Gastrocnemius medialis (tissue), 4 donors: ENCODE measurements around the gene COBL. TPM values are rescaled to one million over a fixed set of nuclear protein-coding genes. Genes with fewer than 3 reads are reported as not detected.

Experiments
- ATAC-seq, 2 donors: fragments of 150-250 bp; one replicate each; pipeline ENCODE4 v1.9.1; 2016
- DNase-seq, 2 donors: peaks; one replicate each; pipeline ENCODE4 v3.0.0-alpha.2; 2019
- H3K27ac ChIP-seq, 4 donors: fragments of 200-600 bp; sonication (generic); 1 replicate in 1 of 4; 2 replicates in 3 of 4; pipeline ENCODE4 v1.5.1; 2016 to 2018; ENCODE audit warnings: mild to moderate bottlenecking in 2 of 4, moderate library complexity in 1 of 4
- H3K27me3 ChIP-seq, 3 donors: fragments of 200-600 bp; sonication (generic) in 2 of 3; 1 replicate in 1 of 3; 2 replicates in 2 of 3; pipeline versions ENCODE4 v1.5.1 to v1.6.0; 2016 to 2019; ENCODE audit warnings: mild to moderate bottlenecking in 1 of 3, moderate library complexity in 1 of 3
- H3K36me3 ChIP-seq, 2 donors: fragments of 200-600 bp; sonication (generic) in 1 of 2; one replicate each; pipeline ENCODE4 v1.5.1; 2017 to 2018
- H3K4me1 ChIP-seq, 2 donors: fragments of 200-600 bp; sonication (generic) in 1 of 2; one replicate each; pipeline ENCODE4 v1.5.1; 2016 to 2017; ENCODE audit warnings: mild to moderate bottlenecking in 2 of 2
- H3K4me3 ChIP-seq, 4 donors: fragments of 200-600 bp; sonication (generic) in 3 of 4; 1 replicate in 1 of 4; 2 replicates in 3 of 4; pipeline ENCODE4 v1.5.1; 2016 to 2019; ENCODE audit warnings: mild to moderate bottlenecking in 2 of 4
- H3K9me3 ChIP-seq, 3 donors: fragments of 200-600 bp; sonication (generic) in 2 of 3; 1 replicate in 1 of 3; 2 replicates in 2 of 3; pipeline ENCODE4 v1.5.1; 2016 to 2019
- POLR2A ChIP-seq, 2 donors: fragments of 450-650 bp; IDR thresholded peaks; one replicate each; pipeline ENCODE4 v1.6.1; 2017; ENCODE audit warnings: antibody characterized with exemption in 2 of 2, mild to moderate bottlenecking in 2 of 2, moderate library complexity in 2 of 2
- in situ Hi-C, 4 donors: fragments of 200-750 bp; cut with MboI; loops; one replicate each; pipeline versions ENCODE4 v1.15.0 to v1.8.0; 2017; ENCODE audit warnings: low sequenced_read_pairs in 4 of 4
- intact Hi-C: fragments of 100-400 bp; cut with DNase I; formaldehyde crosslinking; loops from one replicate; pipeline ENCODE4 v1.15.1; 2023; ENCODE audit warnings: low total_unique reads
- total RNA-seq, 4 donors: library from RNA; depleted of rRNA; stranded (reverse); fragments of >200 nt; gene quantifications; one replicate each; pipeline versions ENCODE4 v1.1.0 to v1.2.3, GENCODE V29; 2016
- TF ChIP-seq, protein P1 (sequence below), 5 experiments: fragments of 450-650 bp in 3 of 5; fragments of 200-600 bp in 2 of 5; sonication (generic) in 2 of 5; IDR thresholded peaks in 4 of 5; conservative IDR thresholded peaks in 1 of 5; 1 replicate in 4 of 5; 2 replicates in 1 of 5; pipeline ENCODE4 v1.5.1; 2016 to 2019; ENCODE audit warnings: antibody characterized with exemption in 5 of 5, mild to moderate bottlenecking in 3 of 5, moderate library complexity in 3 of 5

Gene COBL
- total RNA-seq, 4 donors from 2014 or later, result 82.1 to 170 (median 124) TPM

GRCh38 chr7:51045319-51046102, 271.1 kb downstream of the COBL start:
- no peaks in the 10 kb centered on the region for H3K27me3 ChIP-seq
- no peaks in the 10 kb centered on the region for H3K36me3 ChIP-seq
- H3K4me1 ChIP-seq, result no peaks in the 10 kb centered on the region
- H3K4me3 ChIP-seq, result no peak overlapping the region
- in situ Hi-C loops (no loop called here), intact Hi-C loops (no loop called here)
- DNase-seq (no peak), ATAC-seq (no peak)
- no peak overlapping the region for H3K27ac ChIP-seq
- TF ChIP-seq POLR2A (IDR thresholded peaks at IDR 0.05), result no peak
- TF ChIP-seq, protein P1, sequence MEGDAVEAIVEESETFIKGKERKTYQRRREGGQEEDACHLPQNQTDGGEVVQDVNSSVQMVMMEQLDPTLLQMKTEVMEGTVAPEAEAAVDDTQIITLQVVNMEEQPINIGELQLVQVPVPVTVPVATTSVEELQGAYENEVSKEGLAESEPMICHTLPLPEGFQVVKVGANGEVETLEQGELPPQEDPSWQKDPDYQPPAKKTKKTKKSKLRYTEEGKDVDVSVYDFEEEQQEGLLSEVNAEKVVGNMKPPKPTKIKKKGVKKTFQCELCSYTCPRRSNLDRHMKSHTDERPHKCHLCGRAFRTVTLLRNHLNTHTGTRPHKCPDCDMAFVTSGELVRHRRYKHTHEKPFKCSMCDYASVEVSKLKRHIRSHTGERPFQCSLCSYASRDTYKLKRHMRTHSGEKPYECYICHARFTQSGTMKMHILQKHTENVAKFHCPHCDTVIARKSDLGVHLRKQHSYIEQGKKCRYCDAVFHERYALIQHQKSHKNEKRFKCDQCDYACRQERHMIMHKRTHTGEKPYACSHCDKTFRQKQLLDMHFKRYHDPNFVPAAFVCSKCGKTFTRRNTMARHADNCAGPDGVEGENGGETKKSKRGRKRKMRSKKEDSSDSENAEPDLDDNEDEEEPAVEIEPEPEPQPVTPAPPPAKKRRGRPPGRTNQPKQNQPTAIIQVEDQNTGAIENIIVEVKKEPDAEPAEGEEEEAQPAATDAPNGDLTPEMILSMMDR (IDR thresholded peaks at IDR 0.05 in 4 of 5, conservative IDR thresholded peaks at IDR 0.05 in 1 of 5), result no peak
- H3K9me3 ChIP-seq, result no peaks in the 10 kb centered on the region

- H3K4me1 ChIP-seq, result no peaks in the 10 kb centered on the region
- DNase-seq, result no peak
- in situ Hi-C loops, result no loop called here
- H3K36me3 ChIP-seq, result no peaks in the 10 kb centered on the region
- H3K27ac ChIP-seq, result no peak overlapping the region
- no peak for ATAC-seq
- H3K27me3 ChIP-seq, result no peaks in the 10 kb centered on the region
- H3K4me3 ChIP-seq, result no peak overlapping the region
- intact Hi-C loops, result no loop called here
- TF ChIP-seq POLR2A (IDR thresholded peaks at IDR 0.05), result no peak
- TF ChIP-seq, protein P1 (IDR thresholded peaks at IDR 0.05 in 4 of 5, conservative IDR thresholded peaks at IDR 0.05 in 1 of 5), result no peak
- no peaks in the 10 kb centered on the region for H3K9me3 ChIP-seq
These were observed 273.1 kb downstream of the COBL start for GRCh38 chr7:51043461-51043860.

DNA sequence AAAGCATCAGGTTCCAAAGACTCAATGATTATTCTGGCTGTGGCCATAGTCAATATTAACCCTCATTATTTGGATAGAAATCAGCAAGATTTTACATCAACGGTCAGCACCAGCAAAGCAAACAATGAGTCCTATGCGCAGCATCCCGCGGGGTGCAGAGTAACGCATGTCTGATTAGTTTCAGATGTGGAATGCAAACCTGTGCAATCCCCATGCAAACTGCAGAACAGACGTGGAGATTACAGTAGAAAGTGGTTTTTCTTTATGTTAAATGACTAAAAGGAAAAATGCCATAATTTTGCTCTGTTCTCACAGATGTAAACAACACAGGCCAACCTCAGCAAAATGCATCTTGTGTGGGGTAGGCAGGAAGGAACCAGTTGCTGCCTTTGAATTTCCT, 275.8 kb downstream of the COBL start:
- Histone ChIP-seq H3K27me3 (no peaks in the 10 kb centered on the region), H3K27ac (no peak overlapping the region), H3K4me3 (no peak overlapping the region), H3K9me3 (no peaks in the 10 kb centered on the region), H3K36me3 (no peaks in the 10 kb centered on the region), H3K4me1 (no peaks in the 10 kb centered on the region)
- TF ChIP-seq POLR2A (IDR thresholded peaks at IDR 0.05), result no peak
- TF ChIP-seq, protein P1 (IDR thresholded peaks at IDR 0.05 in 4 of 5, conservative IDR thresholded peaks at IDR 0.05 in 1 of 5), result no peak
- intact Hi-C loops (no loop called here), in situ Hi-C loops (no loop called here)
- DNase-seq (no peak), ATAC-seq (no peak)

- peaks cover 6 to 10% of the 10 kb centered on the region in 2 donors for H3K4me1 ChIP-seq
- intact Hi-C loops, result no loop called here
- H3K4me3 ChIP-seq, result no peak overlapping the region
- in situ Hi-C loops, result no loop called here
- H3K36me3 ChIP-seq, result no peaks in the 10 kb centered on the region
- ATAC-seq (no peak), DNase-seq (no peak)
- H3K9me3 ChIP-seq, result no peaks in the 10 kb centered on the region
- H3K27ac ChIP-seq, result no peak overlapping the region
- no peaks in the 10 kb centered on the region for H3K27me3 ChIP-seq
- TF ChIP-seq, protein P1 (IDR thresholded peaks at IDR 0.05 in 4 of 5, conservative IDR thresholded peaks at IDR 0.05 in 1 of 5), result no peak
- TF ChIP-seq POLR2A (IDR thresholded peaks at IDR 0.05), result no peak
These were observed 278.0 kb downstream of the COBL start for GRCh38 chr7:51038573-51038972.
